COLO668 (cell line): Measurements from ENCODE around the gene RBM33.

Source experiments
- DNase-seq: peaks from one replicate; lab custom pipeline; 2025; ENCODE audit not compliant: unreplicated experiment; lab: John Stamatoyannopoulos, UW

RBM33 gene

DNA sequence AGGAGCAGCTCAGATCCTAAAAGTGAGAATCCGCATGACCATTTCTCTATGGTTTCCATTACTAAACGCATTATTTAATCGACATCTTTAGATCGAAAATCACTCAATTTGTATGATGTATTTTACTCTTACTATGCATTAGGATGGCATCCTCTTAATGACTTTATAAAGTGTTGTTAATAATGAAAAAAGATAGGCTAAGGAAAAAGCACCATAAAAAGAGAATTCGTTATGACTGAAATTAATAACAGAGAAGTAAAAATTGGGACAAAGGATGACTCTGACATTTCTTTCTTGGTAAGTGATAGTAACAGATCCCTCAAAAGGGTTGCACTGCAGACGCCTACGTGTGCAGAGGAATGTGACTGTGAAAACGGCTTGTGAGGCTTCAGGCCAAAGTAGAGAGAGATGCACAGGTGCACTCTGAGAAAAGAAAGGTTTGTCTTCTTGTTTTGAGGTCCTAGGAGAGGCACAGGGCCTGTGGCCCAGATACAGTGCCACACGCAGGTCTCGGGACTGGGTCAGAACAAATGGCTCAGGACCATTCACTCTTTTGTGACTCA, 23.0 kb upstream of the RBM33 start:
- DNase-seq: no peak

- DNase-seq: no peak
Measured at GRCh38 chr7:155624412-155624811, 20.0 kb upstream of the RBM33 start.

- DNase-seq: no peak
Measured at GRCh38 chr7:155625557-155625956, 18.9 kb upstream of the RBM33 start.

DNA sequence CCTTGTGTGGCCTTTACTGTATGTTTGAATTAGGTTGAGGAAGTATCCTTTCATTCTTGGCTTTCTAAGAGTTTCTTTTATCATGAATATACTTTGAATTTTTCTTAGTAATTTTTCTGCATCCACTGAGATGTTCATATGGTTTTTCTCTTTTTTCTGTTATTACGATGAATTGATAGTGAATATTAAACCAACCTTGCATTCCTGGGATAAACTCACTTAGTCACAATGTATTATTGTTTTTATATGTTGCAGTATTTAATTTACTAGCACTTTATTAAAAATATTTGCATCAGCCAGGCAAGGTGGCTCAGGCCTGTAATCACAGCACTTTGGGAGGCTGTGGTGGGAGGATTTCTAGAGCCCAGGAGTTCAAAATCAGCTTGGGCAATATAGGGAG, 15.3 kb upstream of the RBM33 start:
- DNase-seq: no peak

- DNase-seq: no peak
Measured at GRCh38 chr7:155631155-155631554, 13.3 kb upstream of the RBM33 start.

DNA sequence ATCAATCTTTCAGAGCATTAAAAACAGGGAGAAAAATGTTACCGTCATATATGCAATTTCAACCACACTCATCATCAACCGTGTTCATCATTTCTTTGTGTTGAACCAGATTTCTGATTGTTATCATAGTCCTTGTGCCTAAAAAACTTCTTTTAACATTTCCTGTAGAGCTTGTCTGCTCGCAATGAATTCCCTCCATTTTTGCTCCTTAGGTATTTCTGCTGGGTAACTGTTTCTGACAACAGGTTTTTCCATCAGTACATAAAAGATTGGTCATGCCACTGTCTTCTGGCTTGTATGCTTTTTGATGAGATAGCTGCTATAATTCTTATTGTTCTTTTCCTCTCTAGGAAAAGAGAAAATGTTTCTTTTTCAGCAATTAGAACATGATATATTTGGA, 8.6 kb upstream of the RBM33 start:
- no peak for DNase-seq

DNA sequence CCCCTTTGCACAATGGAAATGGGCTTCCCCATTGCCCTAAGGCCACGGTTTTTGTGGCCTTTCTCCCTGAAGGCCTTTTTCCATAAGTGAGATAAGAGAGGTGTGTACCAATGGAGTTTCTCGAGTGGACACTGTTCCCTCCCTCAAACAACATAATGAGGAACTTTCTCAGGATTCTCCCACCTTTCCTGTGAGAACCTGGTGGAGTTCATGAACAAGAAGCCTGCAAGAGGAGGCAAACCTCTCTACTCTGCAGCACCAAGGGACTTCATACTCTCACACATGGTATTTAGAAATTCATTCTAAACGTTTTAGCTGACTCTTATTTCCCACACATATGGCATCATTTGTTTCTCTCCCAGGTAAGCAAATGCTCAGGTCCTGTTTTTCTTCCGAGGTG, 7.3 kb upstream of the RBM33 start:
- no peak for DNase-seq

GRCh38 chr7:155638366-155638765, 6.1 kb upstream of the RBM33 start:
- DNase-seq: no peak

DNA sequence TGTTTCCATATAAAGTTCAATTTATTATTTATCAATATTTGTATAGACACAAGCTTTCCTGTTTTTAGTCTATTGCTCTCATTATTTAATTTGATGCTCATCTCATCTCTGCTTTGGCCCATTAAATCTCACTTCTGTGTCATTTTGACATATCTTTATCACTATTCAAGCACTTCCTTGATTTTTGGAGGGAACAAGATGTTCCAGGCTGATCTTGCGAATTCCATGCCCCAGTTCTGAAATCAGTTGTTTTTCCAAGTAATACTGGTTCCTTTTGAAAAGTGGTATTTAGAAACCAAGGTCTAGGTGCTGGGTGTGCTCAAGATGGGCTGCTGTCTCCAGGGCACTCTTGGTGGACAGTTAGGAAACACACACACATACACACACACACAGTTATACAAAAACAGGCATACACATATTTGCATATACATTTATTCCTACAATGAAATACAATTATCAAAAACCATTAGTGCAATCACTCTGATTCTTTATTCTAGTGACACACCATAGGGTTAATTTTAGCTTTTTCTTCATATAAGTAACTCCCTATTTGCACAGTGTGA, 4.4 kb upstream of the RBM33 start:
- no peak for DNase-seq

- no peak for DNase-seq
Measured at GRCh38 chr7:155640629-155641028, 3.8 kb upstream of the RBM33 start.

GRCh38 chr7:155643804-155644177, 670 bp upstream of the RBM33 start:
- DNase-seq: no peak

DNA sequence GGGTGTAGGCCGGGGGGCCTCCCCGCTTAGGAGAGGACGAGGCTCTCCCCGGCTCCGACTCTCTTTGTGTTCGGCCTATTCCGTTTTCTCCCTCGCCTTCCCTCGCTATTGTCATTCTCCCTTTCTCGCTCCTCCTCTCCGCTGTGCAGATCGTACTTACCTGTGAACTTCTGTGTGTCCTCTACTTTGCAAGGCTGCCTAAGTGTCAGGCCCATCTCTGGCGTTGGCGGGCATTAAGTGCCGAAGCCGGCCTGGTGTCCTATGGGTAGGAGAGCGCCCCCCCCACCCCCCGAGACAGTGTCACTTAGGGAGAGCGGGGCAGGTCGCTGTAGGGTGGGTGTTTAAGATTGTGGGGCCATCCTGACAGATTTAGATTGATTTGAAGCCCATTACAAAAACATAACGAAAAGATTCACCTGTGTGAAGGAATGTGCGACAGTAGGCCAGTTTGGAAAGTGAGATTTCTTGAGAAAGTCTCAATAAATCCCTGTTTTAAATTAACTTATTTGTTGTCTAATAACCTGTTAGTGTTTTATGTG, 579 bp downstream of the RBM33 start:
- DNase-seq: peak; percentile 39

- no peak for DNase-seq
Measured at GRCh38 chr7:155645662-155646061, 1.2 kb downstream of the RBM33 start.

DNA sequence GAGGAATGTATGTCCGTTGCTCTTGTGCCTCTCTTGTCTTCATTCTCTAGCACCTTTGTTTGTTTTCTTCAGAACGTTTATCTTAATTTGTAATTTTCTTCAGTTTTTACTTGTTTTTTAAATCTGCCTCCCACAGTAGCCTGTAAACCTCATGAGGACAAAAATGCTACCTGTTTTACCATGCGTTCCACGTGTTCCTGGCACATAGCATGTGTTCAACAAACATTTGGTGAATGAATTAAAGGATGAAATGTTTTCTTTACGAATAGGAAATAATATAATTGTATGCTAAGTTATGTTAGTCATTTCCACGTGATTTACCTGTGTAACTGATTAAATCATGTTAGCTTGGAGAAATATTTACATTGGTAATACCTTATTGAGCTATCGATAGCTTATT, 2.2 kb downstream of the RBM33 start:
- no peak for DNase-seq

DNA sequence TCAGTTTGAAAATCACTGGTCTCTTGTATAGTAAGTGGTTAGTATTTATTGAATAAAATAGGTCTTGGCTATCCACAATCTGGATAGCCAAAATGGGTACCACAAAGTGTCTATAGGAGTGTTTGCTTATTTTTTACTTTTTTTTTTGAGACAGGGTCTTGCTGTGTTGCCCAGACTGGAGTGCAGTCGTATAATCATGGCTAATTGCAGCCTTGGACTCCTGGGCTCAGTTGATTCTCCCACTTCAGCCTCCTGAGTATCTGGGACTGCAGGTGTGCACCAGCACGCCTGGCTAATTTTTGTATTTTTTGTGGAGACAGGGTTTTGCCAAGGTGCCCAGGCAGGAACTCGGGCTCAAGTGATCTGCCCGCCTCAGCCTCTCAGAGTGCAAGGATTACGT, 2.8 kb downstream of the RBM33 start:
- DNase-seq: no peak

DNA sequence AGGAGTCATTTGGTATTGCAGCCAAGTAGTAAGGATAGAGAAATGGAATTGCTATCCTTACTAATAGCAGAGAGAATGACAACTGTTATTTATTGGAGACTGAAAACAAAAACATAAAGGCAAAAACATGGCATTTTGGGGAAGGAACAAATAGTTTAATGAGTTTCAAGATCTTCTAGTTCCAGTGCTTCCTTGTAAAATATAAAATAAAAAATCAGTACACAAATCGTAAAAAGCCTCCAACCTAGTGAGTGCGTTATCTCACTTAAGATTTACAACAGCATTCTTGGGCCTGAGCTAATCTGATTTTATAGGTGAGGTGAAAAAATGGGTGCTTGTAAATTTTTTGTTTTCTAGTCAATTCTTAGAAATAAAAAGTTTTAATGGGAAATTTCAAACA, 3.3 kb downstream of the RBM33 start:
- DNase-seq: no peak

- no peak for DNase-seq
Measured at GRCh38 chr7:155648752-155649339, 4.4 kb downstream of the RBM33 start.

DNA sequence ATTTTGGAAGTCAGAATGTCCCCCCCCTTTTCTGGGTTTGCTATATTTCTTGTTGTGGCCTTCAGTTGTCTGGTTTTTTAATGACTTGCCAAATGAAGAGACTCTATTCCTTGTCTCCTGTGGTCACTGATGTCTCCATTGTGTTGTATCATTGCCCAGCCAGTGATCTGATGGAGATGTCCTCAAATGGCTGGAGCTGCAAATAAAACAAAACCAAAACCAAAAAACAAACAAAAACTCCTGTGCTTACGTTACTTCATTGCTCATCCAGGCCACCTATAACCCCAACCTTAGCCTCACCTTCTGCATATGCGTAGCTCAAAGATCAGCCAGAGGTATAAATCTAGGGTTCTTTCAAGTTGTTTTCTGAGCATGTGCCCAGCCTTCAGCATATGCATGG, 5.1 kb downstream of the RBM33 start:
- no peak for DNase-seq

DNA sequence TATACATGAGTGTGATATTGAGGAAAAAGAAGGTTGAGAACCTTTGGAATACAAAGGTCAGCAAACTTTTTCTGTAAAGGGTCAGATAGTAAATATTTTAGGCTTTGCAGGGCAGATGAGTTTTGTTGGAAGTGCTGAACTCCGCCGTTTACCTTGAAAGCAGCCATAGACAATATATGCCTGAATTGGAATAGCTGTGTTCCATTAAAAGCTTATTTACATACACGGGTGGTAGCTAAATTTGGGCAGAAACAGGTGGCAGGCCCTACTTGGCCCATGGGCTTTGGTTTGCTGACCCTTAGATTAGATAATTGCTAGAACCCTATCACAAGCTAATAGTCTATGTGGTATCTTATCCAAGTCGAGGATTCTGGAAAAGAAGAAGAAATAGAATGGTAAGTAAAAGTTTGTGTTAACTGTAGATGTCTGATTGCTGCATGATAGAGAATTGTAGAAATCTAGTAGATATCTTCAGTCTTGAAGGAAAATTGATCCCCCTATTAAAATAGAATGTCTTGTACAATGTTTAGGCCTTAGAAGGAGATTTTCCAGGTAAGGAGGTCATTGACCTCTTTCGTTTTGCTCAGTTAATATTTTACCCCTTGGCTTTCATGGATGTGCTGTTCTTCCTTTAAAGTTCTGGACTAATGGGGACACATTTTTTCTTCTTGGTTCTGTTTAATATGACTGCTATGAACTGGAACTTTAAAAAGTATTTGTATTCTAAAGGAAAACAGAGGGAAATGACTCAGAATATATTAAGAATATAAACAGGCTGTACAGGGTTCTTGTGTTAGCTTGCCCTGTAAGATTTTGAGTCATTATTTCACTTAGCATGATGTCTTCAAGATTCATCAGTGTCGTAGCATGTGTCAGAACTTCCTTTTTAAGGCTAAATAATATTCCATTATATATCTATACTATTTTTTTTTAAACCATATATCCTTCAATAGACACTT, 8.0 kb downstream of the RBM33 start:
- no peak for DNase-seq

DNA sequence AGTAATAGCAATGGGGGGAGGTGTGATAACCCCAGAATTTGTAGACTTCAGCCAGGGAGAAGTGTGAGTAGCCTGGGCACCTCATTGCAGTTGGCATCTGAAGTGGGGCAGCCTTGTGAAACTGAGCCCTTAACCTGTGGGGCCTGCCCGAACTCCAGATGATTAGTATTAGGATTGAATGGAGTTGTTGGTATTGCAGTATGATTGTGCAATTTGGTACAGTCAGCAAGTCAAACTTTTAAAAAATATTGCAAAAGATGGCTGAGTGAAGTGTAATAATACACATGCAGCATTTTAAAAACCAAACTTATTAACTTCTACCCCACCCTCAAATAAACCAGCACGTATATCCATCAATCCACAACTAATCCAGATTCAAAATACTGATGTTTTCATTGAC, 9.3 kb downstream of the RBM33 start:
- DNase-seq: no peak

- no peak for DNase-seq
Measured at GRCh38 chr7:155656891-155657290, 12.4 kb downstream of the RBM33 start.
